Dendritic cell treated with granulocyte-macrophage colony-stimulating factor and Interleukin-4, amounts not matched to agents 40 ng/mL and 50 ng/mL, for 4 days (primary cell): ENCODE measurements around the gene PLCG1.
A peak's percentile ranks its signal among the peaks of the same experiment; 100 is the strongest.

ENCODE experiments used
- H3K27ac Mint-ChIP-seq: one replicate; pipeline ENCODE4 v1.8.0; 2022; ENCODE audit warnings: mild to moderate bottlenecking, mixed read lengths
- H3K27me3 Mint-ChIP-seq: one replicate; pipeline ENCODE4 v1.8.0; 2022; ENCODE audit warnings: mild to moderate bottlenecking, mixed read lengths
- H3K36me3 Mint-ChIP-seq: one replicate; pipeline ENCODE4 v1.8.0; 2022; ENCODE audit warnings: low read depth, mixed read lengths
- H3K4me1 Mint-ChIP-seq: one replicate; pipeline ENCODE4 v1.8.0; 2022; ENCODE audit warnings: low read depth, mixed read lengths
- H3K4me3 Mint-ChIP-seq: one replicate; pipeline ENCODE4 v1.8.0; 2022; ENCODE audit warnings: mild to moderate bottlenecking, moderate library complexity, mixed read lengths
- H3K9me3 Mint-ChIP-seq: one replicate; pipeline ENCODE4 v1.8.0; 2022; ENCODE audit warnings: mixed read lengths
- intact Hi-C: fragments of 100-400 bp; cut with micrococcal nuclease; formaldehyde crosslinking; loops from one replicate; pipeline ENCODE4 v1.15.0; 2022

The PLCG1 gene

GRCh38 chr20:41133709-41134361, 3.5 kb upstream of the PLCG1 start:
- Mint-ChIP-seq H3K27me3 (peaks cover 46% of the 10 kb centered on the region), H3K4me1 (peaks cover 23% of the 10 kb centered on the region), H3K27ac (no peak overlapping the region), H3K9me3 (no peaks in the 10 kb centered on the region), H3K36me3 (no peaks in the 10 kb centered on the region), H3K4me3 (no peak overlapping the region)
- intact Hi-C loops = no loop called here

- no peak overlapping the region for H3K27ac Mint-ChIP-seq
- no peak overlapping the region for H3K4me3 Mint-ChIP-seq
- peaks cover 53% of the 10 kb centered on the region for H3K27me3 Mint-ChIP-seq
- H3K9me3 Mint-ChIP-seq = no peaks in the 10 kb centered on the region
- no peaks in the 10 kb centered on the region for H3K36me3 Mint-ChIP-seq
- H3K4me1 Mint-ChIP-seq = peaks cover 23% of the 10 kb centered on the region
- intact Hi-C loops = no loop called here
Observed at GRCh38 chr20:41134362-41135186, 2.8 kb upstream of the PLCG1 start.

GRCh38 chr20:41135187-41135887, 2.0 kb upstream of the PLCG1 start:
- Mint-ChIP-seq H3K27me3 (peaks cover 61% of the 10 kb centered on the region), H3K4me1 (peaks cover 23% of the 10 kb centered on the region), H3K9me3 (no peaks in the 10 kb centered on the region), H3K36me3 (no peaks in the 10 kb centered on the region), H3K27ac (no peak overlapping the region), H3K4me3 (no peak overlapping the region)
- intact Hi-C loops = no loop called here

GRCh38 chr20:41135888-41136679, 1.3 kb upstream of the PLCG1 start:
- Mint-ChIP-seq H3K4me1 (peaks cover 23% of the 10 kb centered on the region), H3K9me3 (no peaks in the 10 kb centered on the region), H3K27me3 (peaks cover 62% of the 10 kb centered on the region), H3K36me3 (no peaks in the 10 kb centered on the region), H3K4me3 (peak overlapping the region; percentile 80), H3K27ac (no peak overlapping the region)
- intact Hi-C loops = no loop called here

- Mint-ChIP-seq H3K4me3 (peak overlapping the region; percentile 80), H3K27me3 (peaks cover 68% of the 10 kb centered on the region), H3K27ac (no peak overlapping the region), H3K4me1 (peaks cover 23% of the 10 kb centered on the region), H3K36me3 (no peaks in the 10 kb centered on the region), H3K9me3 (no peaks in the 10 kb centered on the region)
- intact Hi-C loops = no loop called here
Observed at GRCh38 chr20:41137614-41138474, 501 bp downstream of the PLCG1 start.

GRCh38 chr20:41138475-41139226, 1.3 kb downstream of the PLCG1 start:
- intact Hi-C loops = no loop called here
- no peaks in the 10 kb centered on the region for H3K36me3 Mint-ChIP-seq
- H3K4me1 Mint-ChIP-seq = peaks cover 26% of the 10 kb centered on the region
- no peaks in the 10 kb centered on the region for H3K9me3 Mint-ChIP-seq
- H3K27me3 Mint-ChIP-seq = peaks cover 70% of the 10 kb centered on the region
- no peak overlapping the region for H3K27ac Mint-ChIP-seq
- peak overlapping the region; percentile 80 for H3K4me3 Mint-ChIP-seq

GRCh38 chr20:41139227-41140093, 2.1 kb downstream of the PLCG1 start:
- no peaks in the 10 kb centered on the region for H3K36me3 Mint-ChIP-seq
- H3K9me3 Mint-ChIP-seq = no peaks in the 10 kb centered on the region
- peaks cover 19% of the 10 kb centered on the region for H3K4me1 Mint-ChIP-seq
- no peak overlapping the region for H3K4me3 Mint-ChIP-seq
- H3K27me3 Mint-ChIP-seq = peaks cover 66% of the 10 kb centered on the region
- no peak overlapping the region for H3K27ac Mint-ChIP-seq
- intact Hi-C loops = no loop called here

- no peak overlapping the region for H3K27ac Mint-ChIP-seq
- H3K36me3 Mint-ChIP-seq = no peaks in the 10 kb centered on the region
- peaks cover 16% of the 10 kb centered on the region for H3K4me1 Mint-ChIP-seq
- no peak overlapping the region for H3K4me3 Mint-ChIP-seq
- H3K9me3 Mint-ChIP-seq = no peaks in the 10 kb centered on the region
- H3K27me3 Mint-ChIP-seq = peaks cover 55% of the 10 kb centered on the region
- intact Hi-C loops = no loop called here
Observed at GRCh38 chr20:41140226-41141133, 3.1 kb downstream of the PLCG1 start.

- Mint-ChIP-seq H3K36me3 (no peaks in the 10 kb centered on the region), H3K27me3 (peaks cover 47% of the 10 kb centered on the region), H3K4me1 (peaks cover 8% of the 10 kb centered on the region), H3K9me3 (no peaks in the 10 kb centered on the region), H3K4me3 (no peak overlapping the region), H3K27ac (no peak overlapping the region)
- intact Hi-C loops = no loop called here
Observed at GRCh38 chr20:41141153-41141815, 3.9 kb downstream of the PLCG1 start.

- intact Hi-C loops = no loop called here
- Mint-ChIP-seq H3K27ac (no peak overlapping the region), H3K4me1 (peaks cover 5% of the 10 kb centered on the region), H3K36me3 (no peaks in the 10 kb centered on the region), H3K9me3 (no peaks in the 10 kb centered on the region), H3K27me3 (peaks cover 45% of the 10 kb centered on the region), H3K4me3 (no peak overlapping the region)
Observed at GRCh38 chr20:41142245-41142644, 4.9 kb downstream of the PLCG1 start.

GRCh38 chr20:41142919-41143318, 5.6 kb downstream of the PLCG1 start:
- no peaks in the 10 kb centered on the region for H3K9me3 Mint-ChIP-seq
- no peak overlapping the region for H3K4me3 Mint-ChIP-seq

More at GRCh38 chr20:41142919-41143318, 5.6 kb downstream of the PLCG1 start:
- Mint-ChIP-seq H3K36me3 (no peaks in the 10 kb centered on the region), H3K27me3 (peaks cover 43% of the 10 kb centered on the region), H3K27ac (no peak overlapping the region), H3K4me1 (peaks cover 5% of the 10 kb centered on the region)
- intact Hi-C loops = no loop called here
